ENCODE measurements around the gene GNA15. TPM values are rescaled to one million over a fixed set of nuclear protein-coding genes. Genes with fewer than 3 reads are reported as not detected.
"Not testable (repeated sequence)": the region's sequence is repeated elsewhere in the genome, so short reads cannot be mapped to it uniquely, and the experiment has no call there.

Gene GNA15
- total RNA-seq, 1 experiment from 2014 or later = not detected

- H3K79me2 ChIP-seq (ENCODE audit: low read length) = peaks cover 59% of the 10 kb centered on the region
- no peaks in the 10 kb centered on the region for H3K9me3 ChIP-seq (ENCODE audit: low read length)
- no peaks in the 10 kb centered on the region for H3K36me3 ChIP-seq (ENCODE audit: insufficient read depth, low read length)
- DNase-seq = no peak
- no peaks in the 10 kb centered on the region for H3K27me3 ChIP-seq (ENCODE audit: low read length)
- peaks cover 16% of the 10 kb centered on the region for H3K4me1 ChIP-seq (ENCODE audit: low read length)
- H3K27ac ChIP-seq (ENCODE audit: low read length) = no peak overlapping the region
- H3K9ac ChIP-seq (ENCODE audit: low read length) = peak overlapping the region; percentile 98
- peak overlapping the region; percentile 97 for H3K4me2 ChIP-seq (ENCODE audit: low read depth, low read length, poor library complexity, severe bottlenecking)
- H3K9me2 ChIP-seq (replicated peaks; ENCODE audit: insufficient read depth, low read length) = no peaks in the 10 kb centered on the region
- peak overlapping the region; percentile 99 for H3K4me3 ChIP-seq (ENCODE audit: low read length)
- H4K20me1 ChIP-seq (ENCODE audit: insufficient read depth, low read depth, low read length) = peaks cover 46% of the 10 kb centered on the region
- H2AFZ ChIP-seq (ENCODE audit: low read length) = no peak overlapping the region
Measured at GRCh38 chr19:3186891-3187661, 51.2 kb downstream of the GNA15 start.

- Histone ChIP-seq H3K4me2 (ENCODE audit: low read depth, low read length, poor library complexity, severe bottlenecking) (peak overlapping the region; percentile 97), H3K36me3 (ENCODE audit: insufficient read depth, low read length) (no peaks in the 10 kb centered on the region), H3K9me2 (replicated peaks; ENCODE audit: insufficient read depth, low read length) (no peaks in the 10 kb centered on the region), H3K9ac (ENCODE audit: low read length) (peak overlapping the region; percentile 98), H2AFZ (ENCODE audit: low read length) (no peak overlapping the region), H3K4me1 (ENCODE audit: low read length) (peaks cover 16% of the 10 kb centered on the region), H3K4me3 (ENCODE audit: low read length) (peak overlapping the region; percentile 99; the same call in 1 of the 2 replicates), H3K79me2 (ENCODE audit: low read length) (peaks cover 59% of the 10 kb centered on the region), H3K9me3 (ENCODE audit: low read length) (no peaks in the 10 kb centered on the region), H3K27me3 (ENCODE audit: low read length) (no peaks in the 10 kb centered on the region), H4K20me1 (ENCODE audit: insufficient read depth, low read depth, low read length) (peaks cover 46% of the 10 kb centered on the region), H3K27ac (ENCODE audit: low read length) (no peak overlapping the region)
- no peak for DNase-seq
Measured at GRCh38 chr19:3187662-3188511, 52.1 kb downstream of the GNA15 start.

DNA sequence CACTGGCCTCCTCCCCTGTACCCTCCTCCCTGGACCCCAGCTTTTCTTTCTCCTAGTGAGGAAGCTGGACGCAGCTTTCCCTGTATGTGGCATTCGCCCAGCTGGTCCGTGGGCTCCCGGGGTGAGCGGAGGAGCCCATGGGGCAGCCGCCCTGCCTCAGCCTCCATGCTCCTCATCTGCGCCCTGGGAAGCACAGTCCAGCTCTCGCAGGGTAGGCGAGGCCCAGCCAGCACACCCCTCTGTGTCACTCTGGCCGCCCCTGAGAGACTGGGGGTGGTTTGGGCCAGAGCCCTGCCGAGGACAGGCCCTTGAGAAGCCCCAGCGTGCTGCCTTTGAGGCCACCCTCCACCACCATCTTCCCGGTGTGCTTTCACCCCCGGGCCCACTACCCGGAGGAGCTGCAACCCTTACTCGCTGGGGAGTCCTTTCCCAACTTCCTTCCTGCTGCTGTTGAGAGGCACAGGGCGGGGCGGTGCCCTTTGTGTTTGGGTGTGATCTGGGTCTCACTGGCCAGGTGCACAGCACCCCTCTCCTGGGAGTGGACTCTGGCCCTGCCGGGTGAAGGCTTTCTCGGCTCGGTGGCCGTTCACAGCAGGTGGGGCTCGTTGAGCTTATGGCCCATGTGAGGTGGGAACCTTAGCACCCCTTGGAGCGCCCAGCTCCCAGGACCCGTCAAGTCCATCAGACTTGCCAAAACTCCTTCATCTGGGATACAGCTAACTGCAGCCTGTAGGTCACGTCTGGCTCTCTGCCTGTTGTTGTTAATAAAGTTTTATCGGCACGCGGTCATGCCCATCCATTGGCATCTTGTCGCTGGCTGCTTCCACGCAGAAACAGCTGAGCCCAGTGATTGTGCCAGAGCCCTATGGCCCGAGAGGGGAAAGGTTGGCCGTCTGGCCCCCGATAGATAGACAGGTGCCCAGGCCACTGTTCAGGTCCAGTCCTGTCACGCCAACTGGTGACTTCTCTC, 53.1 kb downstream of the GNA15 start:
- no peak overlapping the region for H2AFZ ChIP-seq (ENCODE audit: low read length)
- peaks cover 16% of the 10 kb centered on the region for H3K4me1 ChIP-seq (ENCODE audit: low read length)
- H3K36me3 ChIP-seq (ENCODE audit: insufficient read depth, low read length) = no peaks in the 10 kb centered on the region
- no peak overlapping the region for H3K27ac ChIP-seq (ENCODE audit: low read length)
- no peak overlapping the region for H3K9ac ChIP-seq (ENCODE audit: low read length)
- H4K20me1 ChIP-seq (ENCODE audit: insufficient read depth, low read depth, low read length) = peaks cover 46% of the 10 kb centered on the region
- DNase-seq = no peak
- H3K9me3 ChIP-seq (ENCODE audit: low read length) = no peaks in the 10 kb centered on the region
- H3K4me3 ChIP-seq (ENCODE audit: low read length) = no peak overlapping the region
- H3K27me3 ChIP-seq (ENCODE audit: low read length) = no peaks in the 10 kb centered on the region
- H3K79me2 ChIP-seq (ENCODE audit: low read length) = peaks cover 59% of the 10 kb centered on the region
- H3K4me2 ChIP-seq (ENCODE audit: low read depth, low read length, poor library complexity, severe bottlenecking) = no peak overlapping the region
- no peaks in the 10 kb centered on the region for H3K9me2 ChIP-seq (replicated peaks; ENCODE audit: insufficient read depth, low read length)

DNA sequence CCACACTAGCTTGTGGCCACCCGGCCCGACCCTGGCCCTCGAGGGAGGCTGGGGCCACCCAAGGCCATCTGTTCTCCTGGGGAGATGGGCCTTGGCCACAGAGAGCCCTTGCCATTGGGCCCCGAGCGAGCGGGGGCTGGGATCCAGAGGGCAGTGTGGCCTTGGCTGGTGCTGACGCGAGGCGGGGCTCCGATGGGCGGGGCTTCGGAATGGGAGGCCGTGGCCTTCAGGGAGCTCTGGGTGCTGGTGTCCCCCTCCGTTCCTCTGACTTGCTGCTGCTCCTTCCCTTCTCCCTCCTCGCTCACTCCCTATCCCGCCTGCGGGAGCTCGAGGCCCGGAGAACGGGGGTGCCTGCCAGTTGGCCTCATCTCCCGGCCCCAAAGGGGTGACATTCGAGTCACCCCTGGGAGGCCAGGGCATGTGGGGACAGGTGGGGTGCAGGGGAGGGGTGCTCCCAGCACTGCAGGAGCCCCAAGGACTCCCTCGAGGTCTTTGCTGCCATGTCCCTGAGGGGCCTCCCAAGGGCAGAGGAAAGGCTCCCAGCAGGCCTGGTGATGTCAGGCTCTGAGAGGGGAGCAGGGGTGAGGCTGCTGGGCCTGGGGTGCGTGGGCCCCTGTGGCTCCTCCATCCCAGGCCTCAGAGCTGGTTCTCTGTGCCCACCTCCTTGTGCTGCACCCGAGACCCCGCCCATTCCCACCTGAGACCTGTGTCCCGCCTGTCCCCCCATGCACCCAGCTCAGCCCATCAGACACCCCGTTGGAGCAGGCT, 54.1 kb downstream of the GNA15 start:
- no peak overlapping the region for H3K27ac ChIP-seq (ENCODE audit: low read length)
- H2AFZ ChIP-seq (ENCODE audit: low read length) = no peak overlapping the region
- no peaks in the 10 kb centered on the region for H3K36me3 ChIP-seq (ENCODE audit: insufficient read depth, low read length)
- DNase-seq = no peak
- peaks cover 14% of the 10 kb centered on the region for H3K4me1 ChIP-seq (ENCODE audit: low read length)
- peaks cover 59% of the 10 kb centered on the region for H3K79me2 ChIP-seq (ENCODE audit: low read length)
- H3K4me3 ChIP-seq (ENCODE audit: low read length) = no peak overlapping the region
- no peaks in the 10 kb centered on the region for H3K27me3 ChIP-seq (ENCODE audit: low read length)
- no peak overlapping the region for H3K9ac ChIP-seq (ENCODE audit: low read length)
- no peaks in the 10 kb centered on the region for H3K9me2 ChIP-seq (replicated peaks; ENCODE audit: insufficient read depth, low read length)
- H3K4me2 ChIP-seq (ENCODE audit: low read depth, low read length, poor library complexity, severe bottlenecking) = no peak overlapping the region
- no peaks in the 10 kb centered on the region for H3K9me3 ChIP-seq (ENCODE audit: low read length)
- peaks cover 53% of the 10 kb centered on the region for H4K20me1 ChIP-seq (ENCODE audit: insufficient read depth, low read depth, low read length)

- Histone ChIP-seq H3K36me3 (ENCODE audit: insufficient read depth, low read length) (no peaks in the 10 kb centered on the region), H3K27ac (ENCODE audit: low read length) (no peak overlapping the region), H3K4me1 (ENCODE audit: low read length) (peaks cover 11% of the 10 kb centered on the region), H3K4me3 (ENCODE audit: low read length) (no peak overlapping the region), H3K9ac (ENCODE audit: low read length) (no peak overlapping the region), H3K27me3 (ENCODE audit: low read length) (no peaks in the 10 kb centered on the region), H4K20me1 (ENCODE audit: insufficient read depth, low read depth, low read length) (peaks cover 53% of the 10 kb centered on the region), H3K9me3 (ENCODE audit: low read length) (no peaks in the 10 kb centered on the region), H3K4me2 (ENCODE audit: low read depth, low read length, poor library complexity, severe bottlenecking) (no peak overlapping the region), H3K79me2 (ENCODE audit: low read length) (peaks cover 59% of the 10 kb centered on the region), H2AFZ (ENCODE audit: low read length) (no peak overlapping the region), H3K9me2 (replicated peaks; ENCODE audit: insufficient read depth, low read length) (no peaks in the 10 kb centered on the region)
- DNase-seq = no peak
Measured at GRCh38 chr19:3190470-3190770, 54.6 kb downstream of the GNA15 start.

GRCh38 chr19:3190921-3191805, 55.3 kb downstream of the GNA15 start:
- H3K79me2 ChIP-seq (ENCODE audit: low read length) = peaks cover 55% of the 10 kb centered on the region
- H3K27me3 ChIP-seq (ENCODE audit: low read length) = no peaks in the 10 kb centered on the region
- H3K4me2 ChIP-seq (ENCODE audit: low read depth, low read length, poor library complexity, severe bottlenecking) = no peak overlapping the region
- H4K20me1 ChIP-seq (ENCODE audit: insufficient read depth, low read depth, low read length) = peaks cover 50% of the 10 kb centered on the region
- no peak for DNase-seq
- H2AFZ ChIP-seq (ENCODE audit: low read length) = no peak overlapping the region
- no peaks in the 10 kb centered on the region for H3K36me3 ChIP-seq (ENCODE audit: insufficient read depth, low read length)
- no peaks in the 10 kb centered on the region for H3K9me2 ChIP-seq (replicated peaks; ENCODE audit: insufficient read depth, low read length)
- peaks cover 11% of the 10 kb centered on the region for H3K4me1 ChIP-seq (ENCODE audit: low read length)
- H3K9ac ChIP-seq (ENCODE audit: low read length) = no peak overlapping the region
- no peak overlapping the region for H3K4me3 ChIP-seq (ENCODE audit: low read length)
- H3K9me3 ChIP-seq (ENCODE audit: low read length) = no peaks in the 10 kb centered on the region
- H3K27ac ChIP-seq (ENCODE audit: low read length) = no peak overlapping the region

- H3K4me3 ChIP-seq (ENCODE audit: low read length); H3K9me2 ChIP-seq (replicated peaks; ENCODE audit: insufficient read depth, low read length); H3K36me3 ChIP-seq (ENCODE audit: insufficient read depth, low read length); H3K9ac ChIP-seq (ENCODE audit: low read length); H3K4me2 ChIP-seq (ENCODE audit: low read depth, low read length, poor library complexity, severe bottlenecking); H3K9me3 ChIP-seq (ENCODE audit: low read length); H3K27me3 ChIP-seq (ENCODE audit: low read length); H2AFZ ChIP-seq (ENCODE audit: low read length); H3K27ac ChIP-seq (ENCODE audit: low read length); DNase-seq: not testable (repeated sequence)
- Histone ChIP-seq H3K4me1 (ENCODE audit: low read length) (peaks cover 10% of the 10 kb centered on the region), H3K79me2 (ENCODE audit: low read length) (peaks cover 49% of the 10 kb centered on the region), H4K20me1 (ENCODE audit: insufficient read depth, low read depth, low read length) (peaks cover 44% of the 10 kb centered on the region)
Measured at GRCh38 chr19:3191806-3192104, 55.9 kb downstream of the GNA15 start.
